Inferior parietal cortex (tissue), 1 donor: ENCODE measurements around the gene BCL7C.

Experiments used
- DNase-seq: peaks from one replicate; pipeline ENCODE4 v3.0.0-alpha.2; 2016; ENCODE audit errors: extremely low spot score

The BCL7C gene

DNA sequence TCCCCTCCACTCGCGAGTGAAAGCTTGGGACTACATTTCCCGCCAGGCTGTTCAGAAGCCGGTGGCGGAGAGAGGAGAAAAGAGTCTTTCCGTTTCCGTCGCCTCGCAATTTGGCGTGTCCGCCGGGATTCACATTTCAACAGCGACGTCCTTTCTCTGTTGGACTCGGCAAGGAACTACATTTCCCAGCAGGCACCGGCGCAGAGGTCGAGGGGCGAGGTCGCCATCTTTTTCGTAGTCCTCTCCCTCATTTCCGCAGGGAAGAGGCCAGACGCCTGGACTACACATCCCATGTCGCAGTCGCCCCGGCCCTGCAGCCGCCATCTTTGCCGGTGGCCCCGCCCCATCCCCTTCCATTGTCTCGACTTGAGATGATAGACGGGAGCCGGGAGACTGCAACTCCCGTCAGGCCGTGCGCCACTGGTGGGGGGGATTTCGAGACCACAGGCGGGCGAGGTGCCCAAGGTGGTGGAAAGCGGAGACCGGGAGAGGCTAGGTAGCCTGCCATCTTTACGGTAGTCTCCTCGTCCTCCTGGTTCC, 28.6 kb upstream of the BCL7C start:
- DNase-seq, result peak; percentile 100

DNA sequence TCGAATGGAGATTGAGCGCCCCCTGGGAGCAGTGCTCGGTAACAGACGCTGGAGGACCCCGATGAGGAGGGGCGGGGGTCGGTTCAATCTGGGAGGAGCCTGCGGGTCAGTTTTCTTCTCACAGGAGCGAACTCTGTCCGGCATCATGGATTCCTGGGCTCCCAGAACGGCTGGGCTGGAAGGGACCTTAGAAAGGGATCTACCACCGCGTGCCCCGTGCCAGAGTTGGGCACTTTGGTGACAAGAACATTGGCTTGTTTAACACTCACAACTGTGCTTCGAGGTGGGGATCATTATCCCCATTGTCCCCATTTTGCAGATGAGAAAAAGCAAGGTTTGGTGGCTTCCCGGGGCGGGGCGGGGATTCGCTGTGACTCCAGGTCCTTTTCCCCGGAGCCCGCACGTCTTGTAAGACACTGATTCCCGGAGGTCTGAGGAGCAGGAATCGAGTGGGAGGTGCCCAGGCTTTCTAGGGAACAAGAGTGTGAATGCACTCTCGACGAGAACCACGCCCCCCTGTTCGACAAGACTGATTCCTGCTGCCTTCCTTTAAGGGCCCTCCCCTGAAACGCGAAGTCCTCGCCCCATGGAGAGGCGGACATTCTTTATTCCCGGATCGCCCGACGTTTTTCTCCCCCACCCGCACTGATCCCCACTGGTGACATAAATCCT, 28.0 kb upstream of the BCL7C start:
- peak; percentile 87 for DNase-seq

DNA sequence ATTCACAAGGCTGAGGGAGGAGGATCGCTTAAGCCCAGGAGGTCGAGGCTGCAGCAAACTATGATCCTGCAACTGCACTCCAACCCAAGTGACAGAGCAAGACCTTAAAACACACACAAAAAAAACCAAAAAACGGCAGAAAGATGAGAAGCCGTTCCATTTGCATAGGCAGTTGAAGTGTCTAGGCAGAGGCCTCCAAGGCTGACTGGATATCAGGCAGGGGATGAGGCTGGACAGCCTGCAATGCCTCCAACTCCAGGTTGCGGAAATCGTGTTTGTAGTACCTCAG, 27.5 kb upstream of the BCL7C start:
- DNase-seq, result no peak

DNA sequence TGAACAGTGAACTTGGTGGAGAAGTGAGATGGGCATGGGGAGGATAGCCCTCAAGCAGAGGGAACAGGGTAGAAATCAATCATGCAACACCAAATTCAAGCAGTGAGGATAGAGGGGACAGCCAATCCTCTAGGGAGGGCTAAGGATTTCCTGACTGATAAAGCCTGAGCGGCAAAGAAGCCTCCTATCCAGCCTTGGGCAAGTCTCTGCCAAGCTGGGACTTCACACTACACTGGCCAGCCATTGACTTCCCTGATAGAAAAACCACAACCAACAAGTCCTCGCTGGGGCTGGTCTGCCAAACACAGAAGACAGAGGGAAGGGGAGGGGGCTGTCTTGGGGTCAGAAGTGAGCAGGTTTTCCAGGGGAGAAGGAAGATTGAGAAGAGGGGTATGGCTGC, 27.0 kb upstream of the BCL7C start:
- no peak for DNase-seq

DNA sequence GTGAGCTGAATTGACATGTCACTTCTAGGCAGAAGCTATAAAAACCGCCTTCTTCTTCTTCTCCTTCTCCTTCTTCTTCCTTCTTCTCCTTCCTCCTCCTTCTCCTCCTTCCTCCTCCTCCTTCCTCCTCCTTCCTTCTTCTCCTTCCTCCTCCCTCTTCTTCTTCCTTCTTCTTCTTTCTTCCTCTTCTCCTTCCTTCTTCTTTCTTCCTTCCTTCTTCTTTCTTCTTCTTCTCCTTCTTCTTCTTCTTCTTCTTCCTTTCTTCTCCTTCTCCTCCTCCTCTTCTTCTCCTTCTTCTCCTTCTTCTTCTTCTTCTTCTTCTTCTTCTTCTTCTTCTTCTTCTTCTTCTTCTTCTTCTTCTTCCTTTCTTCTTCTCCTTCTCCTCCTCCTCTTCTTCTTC, 24.7 kb upstream of the BCL7C start:
- DNase-seq, result no peak

DNA sequence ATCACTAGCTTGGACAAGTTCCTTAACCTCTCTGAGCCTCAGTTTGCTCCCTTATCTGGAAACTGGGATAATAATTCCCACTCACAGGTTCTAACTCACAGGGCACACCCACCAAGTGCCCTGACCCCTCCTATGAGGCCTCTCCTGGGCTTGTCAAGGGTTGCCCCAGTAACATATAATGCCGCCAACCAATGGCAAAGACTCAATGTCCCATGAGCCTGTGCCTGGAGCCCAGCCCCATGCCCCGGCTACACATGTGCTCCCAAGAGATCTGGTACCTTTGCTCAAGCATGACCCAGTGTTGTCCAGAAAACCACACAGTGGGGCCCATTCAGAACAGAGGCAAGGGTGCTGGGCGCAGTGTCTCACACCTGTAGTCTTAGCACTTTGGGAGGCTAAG, 21.0 kb upstream of the BCL7C start:
- DNase-seq, result no peak

DNA sequence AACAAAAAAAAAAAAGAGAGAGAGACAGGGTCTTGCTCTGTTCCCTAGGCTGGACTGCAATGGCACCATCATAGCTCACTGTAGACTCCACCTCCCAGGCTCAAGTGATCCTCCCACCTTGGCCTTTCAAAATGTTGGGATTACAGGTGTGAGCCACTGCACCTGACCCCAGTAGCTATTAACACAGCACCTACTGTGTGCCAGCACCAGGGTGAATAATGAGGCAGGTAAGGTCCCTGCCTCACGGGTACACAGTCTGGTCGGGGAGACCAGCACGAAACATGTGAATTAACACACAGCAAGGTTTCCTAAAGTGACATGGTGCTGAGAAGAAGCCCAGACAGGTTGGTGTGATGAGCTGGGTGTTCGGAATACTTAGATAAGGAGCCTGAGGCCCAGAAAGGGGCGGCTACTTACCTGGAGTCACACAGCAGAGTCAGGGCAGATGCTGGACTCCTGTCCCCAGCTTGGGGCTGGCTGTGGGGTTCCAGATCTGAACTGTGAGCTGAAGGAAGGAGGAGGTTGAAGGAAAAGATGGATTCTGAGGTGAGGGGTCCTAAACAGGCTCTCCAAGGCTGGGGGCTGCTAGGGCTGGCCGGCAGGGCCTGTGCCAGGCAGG, 19.0 kb upstream of the BCL7C start:
- no peak for DNase-seq

DNA sequence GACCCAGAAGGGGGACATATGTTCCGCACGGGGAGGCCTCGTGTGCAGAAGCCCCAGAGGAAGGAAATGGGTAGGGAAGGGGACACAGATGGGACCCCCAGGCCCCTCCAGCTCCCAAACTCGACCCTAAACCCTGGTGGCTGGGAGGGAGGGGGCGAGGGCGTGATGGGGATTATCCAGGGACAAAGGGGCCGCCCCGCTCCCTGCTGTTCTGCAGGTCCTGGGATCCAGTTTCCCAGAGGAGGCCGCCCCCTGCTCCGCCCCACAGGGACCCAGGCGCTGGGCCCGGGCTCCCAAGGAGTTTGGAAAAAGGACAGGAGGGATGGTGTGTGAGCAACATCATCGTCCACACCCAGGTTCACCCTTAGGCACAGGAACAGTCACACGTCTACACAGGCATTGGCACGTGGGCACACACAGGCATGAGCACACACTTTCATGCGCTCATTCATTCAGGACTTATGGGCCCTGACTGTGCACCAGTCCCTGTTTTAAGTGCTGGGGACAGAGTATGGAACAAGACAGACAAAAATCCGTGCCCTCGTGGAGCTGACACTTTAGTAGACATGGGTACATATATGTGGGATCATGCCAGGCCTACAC, 16.7 kb upstream of the BCL7C start:
- no peak for DNase-seq

DNA sequence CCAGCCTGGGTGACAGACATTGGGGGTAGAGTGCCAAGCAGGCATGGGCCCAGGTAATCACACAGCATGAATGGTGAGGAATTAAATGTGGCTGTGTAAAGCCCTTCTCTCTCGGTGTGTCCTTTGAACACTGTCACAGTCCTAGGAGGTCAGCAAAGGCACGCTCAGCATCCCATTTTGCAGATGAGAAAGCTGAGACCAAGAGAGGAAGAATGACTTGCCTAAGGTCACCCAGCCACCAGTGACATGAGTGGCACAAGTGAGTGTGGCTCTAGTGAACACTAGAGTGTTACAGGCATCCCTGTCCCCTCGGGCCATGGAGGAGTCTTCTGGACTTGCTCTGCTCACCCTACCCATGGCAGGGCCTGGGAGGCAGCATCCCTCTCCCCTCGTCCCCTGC, 13.2 kb upstream of the BCL7C start:
- DNase-seq, result no peak

DNA sequence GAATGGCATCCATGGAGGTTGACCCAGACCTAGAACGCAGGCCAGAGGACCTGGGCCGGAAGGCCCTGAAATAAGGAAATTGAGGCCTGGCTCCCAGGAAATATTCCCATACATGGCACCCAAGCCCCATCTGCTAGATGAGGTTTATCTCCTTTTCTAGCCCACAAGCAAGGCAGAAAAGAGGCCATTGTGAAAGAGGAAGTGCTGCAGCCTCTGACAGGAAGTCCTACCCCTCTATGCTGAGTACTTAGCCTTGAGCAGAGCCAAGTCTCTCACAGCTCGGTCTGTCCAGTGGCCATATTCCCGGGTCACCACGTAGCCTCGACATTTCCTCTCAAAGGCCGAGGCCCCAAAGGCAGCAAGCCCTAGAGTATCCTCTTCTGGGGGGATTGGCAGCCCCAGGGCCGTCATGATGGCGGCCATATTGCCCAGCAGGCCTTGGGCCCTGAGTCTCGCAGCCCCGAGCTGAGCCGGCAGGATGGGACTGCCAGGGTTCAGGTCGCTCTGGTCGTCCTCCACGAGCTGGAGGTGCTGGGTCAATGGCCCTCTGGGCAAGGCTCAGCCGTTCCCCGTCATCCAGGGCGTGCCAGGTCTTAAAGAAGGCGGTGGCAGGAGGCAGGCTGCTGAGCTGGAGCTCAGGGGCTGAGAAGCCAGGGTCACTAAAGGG, 10.4 kb upstream of the BCL7C start:
- DNase-seq, result no peak

DNA sequence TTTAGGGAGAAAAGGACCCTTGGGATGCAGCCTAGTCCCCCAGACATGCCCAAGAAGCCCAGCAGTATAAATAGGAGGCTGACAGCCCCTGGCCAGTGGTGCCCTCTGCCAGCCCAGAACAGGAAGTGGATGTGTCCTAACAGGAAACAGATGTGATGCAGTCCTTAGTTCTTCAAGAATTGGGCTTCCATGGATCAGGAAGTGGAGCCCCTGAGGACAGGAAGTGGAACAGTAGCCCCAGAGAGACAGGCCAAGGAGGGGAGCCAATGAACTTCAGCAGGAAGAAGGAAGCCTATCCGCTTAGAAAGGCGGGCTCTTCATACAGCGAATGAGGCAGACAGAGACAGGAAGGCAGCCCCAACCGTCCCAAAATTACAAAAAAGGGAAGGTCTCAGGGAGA, 9.7 kb upstream of the BCL7C start:
- DNase-seq, result no peak

DNA sequence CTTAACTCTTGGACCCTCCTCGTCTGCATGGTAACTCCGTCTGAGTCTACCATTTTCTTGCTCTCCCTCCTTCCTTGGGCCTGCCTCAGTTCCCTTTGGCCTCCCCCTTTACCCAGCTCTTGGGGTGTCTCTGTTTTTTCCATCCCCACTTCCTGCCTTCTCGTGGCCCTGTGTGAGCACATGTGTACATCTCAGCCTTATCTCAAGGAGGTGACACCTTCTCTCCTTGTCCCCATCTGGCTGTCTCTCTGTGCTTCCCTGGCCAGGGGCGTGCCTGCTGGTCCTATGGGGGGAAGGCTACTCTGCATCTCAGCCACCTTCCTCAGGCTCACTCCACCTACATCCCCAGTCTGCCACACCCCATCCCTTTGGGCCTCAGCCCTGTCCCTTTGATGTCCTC, 9.1 kb upstream of the BCL7C start:
- DNase-seq, result no peak

DNA sequence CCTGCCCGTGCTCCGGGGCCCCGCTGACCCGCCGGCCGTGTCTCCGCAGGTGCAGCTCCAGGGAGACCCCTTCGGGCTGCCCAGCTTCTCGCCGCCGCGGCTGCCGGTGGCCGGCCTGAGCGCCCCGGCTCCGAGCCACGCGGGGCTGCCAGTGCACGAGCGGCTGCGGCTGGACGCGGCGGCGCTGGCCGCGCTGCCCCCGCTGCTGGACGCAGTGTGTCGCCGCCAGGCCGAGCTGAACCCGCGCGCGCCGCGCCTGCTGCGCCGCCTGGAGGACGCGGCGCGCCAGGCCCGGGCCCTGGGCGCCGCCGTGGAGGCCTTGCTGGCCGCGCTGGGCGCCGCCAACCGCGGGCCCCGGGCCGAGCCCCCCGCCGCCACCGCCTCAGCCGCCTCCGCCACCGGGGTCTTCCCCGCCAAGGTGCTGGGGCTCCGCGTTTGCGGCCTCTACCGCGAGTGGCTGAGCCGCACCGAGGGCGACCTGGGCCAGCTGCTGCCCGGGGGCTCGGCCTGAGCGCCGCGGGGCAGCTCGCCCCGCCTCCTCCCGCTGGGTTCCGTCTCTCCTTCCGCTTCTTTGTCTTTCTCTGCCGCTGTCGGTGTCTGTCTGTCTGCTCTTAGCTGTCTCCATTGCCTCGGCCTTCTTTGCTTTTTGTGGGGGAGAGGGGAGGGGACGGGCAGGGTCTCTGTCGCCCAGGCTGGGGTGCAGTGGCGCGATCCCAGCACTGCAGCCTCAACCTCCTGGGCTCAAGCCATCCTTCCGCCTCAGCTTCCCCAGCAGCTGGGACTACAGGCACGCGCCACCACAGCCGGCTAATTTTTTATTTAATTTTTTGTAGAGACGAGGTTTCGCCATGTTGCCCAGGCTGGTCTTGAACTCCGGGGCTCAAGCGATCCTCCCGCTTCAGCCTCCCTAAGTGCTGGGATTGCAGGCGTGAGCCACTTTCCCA, 8.4 kb upstream of the BCL7C start:
- DNase-seq, result peak; percentile 44

DNA sequence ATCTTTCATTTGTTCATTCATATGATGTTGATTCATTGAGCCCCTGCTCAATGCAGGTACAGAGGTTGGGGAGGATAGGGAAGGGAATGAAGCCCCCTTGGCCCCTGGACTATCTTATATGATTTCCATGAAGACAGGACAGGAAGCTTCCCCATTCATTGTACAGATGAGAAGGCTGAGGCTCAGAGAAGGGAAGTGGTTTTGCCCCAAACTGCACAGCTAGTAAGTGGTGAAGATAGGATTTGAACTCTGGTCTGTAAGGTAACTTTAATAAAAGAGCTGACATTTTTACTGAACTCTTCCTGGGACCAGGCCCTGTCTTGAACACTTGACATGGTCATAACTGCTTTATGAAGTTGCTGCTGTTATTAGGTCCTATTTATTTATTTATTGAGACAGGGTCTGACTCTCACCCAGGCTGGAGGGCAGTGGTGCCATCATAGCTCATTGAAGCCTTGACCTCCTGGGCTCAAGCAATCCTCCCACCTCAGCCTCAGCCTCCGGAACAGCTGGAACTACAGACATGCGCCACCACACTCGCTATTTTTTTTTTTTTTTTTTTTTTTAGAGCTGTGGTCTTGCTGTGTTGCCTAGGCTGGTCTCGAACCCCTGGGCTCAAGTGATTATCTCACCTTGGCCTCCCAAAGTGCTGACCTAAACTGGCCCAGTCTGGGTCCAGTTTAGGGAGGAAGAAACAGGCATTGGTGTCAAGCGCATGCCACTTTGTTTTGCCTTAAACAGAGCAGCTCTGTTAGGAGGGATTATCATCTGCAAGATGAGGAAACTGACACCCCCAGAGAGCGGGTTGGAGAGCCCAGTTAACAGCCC, 7.5 kb upstream of the BCL7C start:
- peak; percentile 6 for DNase-seq

DNA sequence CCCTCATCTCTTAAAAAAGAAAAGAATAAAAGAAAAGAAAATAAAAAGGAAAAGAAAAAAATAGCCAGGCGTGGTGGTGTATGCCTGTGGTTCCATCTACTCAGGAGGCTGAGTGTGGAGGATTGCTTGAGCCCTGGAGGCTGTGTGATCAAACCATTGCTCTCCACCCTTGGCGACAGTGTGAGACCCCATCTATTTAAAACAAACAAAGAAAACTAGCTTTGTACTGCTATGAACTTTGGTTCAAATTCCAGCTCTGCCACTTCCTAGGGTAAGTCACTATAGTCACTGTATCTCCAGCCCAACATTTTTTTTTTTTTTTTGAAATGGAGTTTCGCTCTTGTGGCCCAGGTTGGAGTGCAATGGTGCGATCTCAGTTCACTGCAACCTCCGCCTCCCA, 6.7 kb upstream of the BCL7C start:
- DNase-seq, result no peak

DNA sequence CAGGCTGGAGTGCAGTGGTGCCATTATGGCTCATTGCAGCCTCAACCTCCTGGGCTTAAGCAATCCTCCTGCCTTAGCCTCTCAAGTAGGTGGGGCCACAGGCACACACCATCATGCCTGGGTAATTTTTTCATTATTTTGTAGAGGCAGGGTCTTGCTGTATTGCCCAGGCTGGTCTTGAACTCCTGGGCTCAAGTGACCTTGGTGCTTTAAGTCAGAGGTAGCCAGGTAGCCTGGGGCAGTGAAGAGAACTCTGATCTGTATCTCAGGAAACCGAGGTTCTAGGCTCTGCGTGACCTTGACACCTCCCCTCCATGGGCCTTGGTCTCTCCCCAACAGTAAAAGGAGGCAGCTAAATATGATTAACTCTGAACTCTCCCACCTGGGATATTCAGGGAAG, 5.9 kb upstream of the BCL7C start:
- no peak for DNase-seq

DNA sequence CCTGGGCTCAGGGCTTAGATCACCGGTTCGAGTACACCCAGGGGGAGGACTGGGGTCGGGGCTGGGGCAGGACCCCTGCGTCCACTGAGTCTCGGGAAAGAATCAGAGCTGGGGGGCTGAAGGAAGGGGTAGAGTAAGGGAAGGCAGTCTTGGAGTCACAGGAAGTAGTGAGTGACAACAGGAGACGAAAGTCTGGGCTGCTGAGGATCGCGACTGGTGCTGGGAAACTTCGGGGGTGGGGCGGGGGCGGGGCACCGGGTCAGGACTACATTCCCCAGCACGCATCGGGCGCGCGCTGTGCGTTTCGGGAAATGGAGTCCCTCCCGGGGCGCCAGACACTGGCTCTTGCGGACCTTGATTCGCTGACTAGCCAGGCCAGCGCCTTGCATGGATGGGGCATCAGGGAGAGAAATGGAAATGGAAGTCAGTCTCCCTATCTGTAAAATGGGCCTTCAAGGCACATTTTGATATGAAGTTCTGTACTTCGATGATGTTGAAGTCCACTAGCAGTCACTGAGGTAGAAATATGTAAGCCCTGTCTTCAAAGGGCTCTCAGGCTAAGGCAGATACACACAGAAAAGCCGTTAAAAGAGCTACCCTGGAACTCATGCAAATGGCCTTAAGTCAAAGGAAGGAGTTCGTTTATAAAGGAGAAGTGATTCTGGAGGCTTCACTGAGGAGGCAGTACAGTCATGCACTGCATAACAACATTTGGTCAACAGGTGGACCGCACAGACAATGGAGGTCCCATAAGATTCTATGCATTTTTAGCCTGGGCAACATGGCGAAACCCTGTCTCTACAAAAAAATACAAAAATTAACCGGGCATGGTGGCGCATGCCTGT, 3.2 kb upstream of the BCL7C start:
- peak; percentile 88 for DNase-seq

DNA sequence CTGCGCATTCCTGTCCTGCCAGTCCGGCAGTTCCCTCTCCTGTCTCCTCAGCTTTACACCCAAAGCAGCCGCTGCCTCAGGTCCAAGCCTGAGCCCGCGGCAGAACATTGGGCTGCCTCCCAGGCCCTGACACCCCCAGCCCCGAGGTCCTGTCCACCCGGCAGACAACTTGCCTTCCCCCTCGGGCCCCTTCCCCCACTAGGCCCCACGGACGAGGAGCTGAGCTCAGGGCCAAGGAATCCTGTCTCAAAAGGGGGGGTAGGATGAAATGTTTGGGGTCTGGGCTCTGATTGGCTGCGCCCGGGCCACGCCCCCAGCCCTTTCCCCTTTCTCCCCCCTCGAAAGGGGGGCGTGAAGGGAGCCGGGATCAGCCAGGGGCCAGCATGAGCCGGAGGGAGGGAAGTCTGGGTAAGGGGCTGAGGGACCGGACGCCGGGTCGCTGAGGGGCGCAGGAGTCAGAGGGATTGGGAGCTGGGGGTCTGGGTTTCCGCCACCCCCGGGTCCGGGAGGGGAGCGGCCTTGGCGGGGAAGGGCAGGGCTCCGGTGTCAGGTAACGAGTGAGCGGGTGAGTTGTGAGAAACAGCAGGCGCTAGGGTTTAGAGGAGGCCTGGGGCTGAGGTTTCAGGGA, 2.5 kb upstream of the BCL7C start, which contains the start of gene CTF1:
CTF1 (plus strand) TSS at position 354 of the 628 bp plus-strand sequence; CDS start at position 384, 30 bp downstream.
- DNase-seq, result peak; percentile 35

DNA sequence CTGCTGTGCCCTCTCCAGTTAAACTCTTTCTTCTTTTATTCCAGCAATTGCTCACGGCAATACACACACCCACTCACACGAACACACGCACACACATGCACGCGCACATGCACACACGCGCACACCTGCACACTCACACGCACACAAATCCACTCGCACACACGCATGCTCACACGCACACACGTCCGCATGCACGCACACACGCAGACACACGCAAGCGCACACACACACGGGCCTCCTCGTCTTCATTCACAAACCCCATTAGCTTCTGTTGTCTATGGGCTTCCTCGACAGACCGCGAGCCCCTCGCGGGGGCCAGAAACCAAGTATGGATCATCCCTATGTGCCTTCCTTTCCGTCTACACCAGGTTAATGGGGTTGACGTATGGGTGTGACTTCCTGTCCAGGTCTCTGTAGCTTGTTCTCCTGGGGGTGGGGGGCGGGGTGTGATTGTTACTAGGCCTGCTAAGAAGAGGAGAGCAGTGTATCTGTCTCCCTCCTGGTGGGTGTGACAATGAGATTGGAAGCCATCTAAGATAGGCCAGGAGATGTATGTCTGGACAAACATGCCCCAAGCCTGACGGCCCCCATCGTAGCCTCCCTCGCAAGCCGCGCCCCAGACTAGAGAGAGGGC, 1.9 kb upstream of the BCL7C start:
- peak; percentile 4 for DNase-seq
